ENCODE measurements around the gene DEAF1. TPM values are rescaled to one million over a fixed set of nuclear protein-coding genes. Genes with fewer than 3 reads are reported as not detected.

Gene DEAF1
- total RNA-seq, 4 donors from 2014 or later = 20.3 to 29.0 (median 23.0) TPM

- no peak for TF ChIP-seq CTCF (IDR thresholded peaks at IDR 0.05)
- ATAC-seq (ENCODE audit: low FRiP score) (no peak), DNase-seq (ENCODE audit: low spot score) (no peak)
Observed at GRCh38 chr11:703506-703905, 8.5 kb upstream of the DEAF1 start.

GRCh38 chr11:702462-703461, 7.7 kb upstream of the DEAF1 start:
- no peak for TF ChIP-seq CTCF (IDR thresholded peaks at IDR 0.05)
- ATAC-seq (ENCODE audit: low FRiP score) (peak; percentile 60), DNase-seq (ENCODE audit: low spot score) (no peak)

- no peak for TF ChIP-seq CTCF (IDR thresholded peaks at IDR 0.05)
- no peak for ATAC-seq (ENCODE audit: low FRiP score)
- no peak for DNase-seq (ENCODE audit: low spot score)
Observed at GRCh38 chr11:701741-702461, 6.9 kb upstream of the DEAF1 start.

GRCh38 chr11:699753-700152, 4.7 kb upstream of the DEAF1 start:
- TF ChIP-seq CTCF (IDR thresholded peaks at IDR 0.05) = no peak
- DNase-seq (ENCODE audit: low spot score) = no peak
- no peak for ATAC-seq (ENCODE audit: low FRiP score)

GRCh38 chr11:699116-699508, 4.1 kb upstream of the DEAF1 start:
- TF ChIP-seq CTCF (IDR thresholded peaks at IDR 0.05) = no peak
- no peak for DNase-seq (ENCODE audit: low spot score)
- ATAC-seq (ENCODE audit: low FRiP score) = no peak

GRCh38 chr11:698493-699115, 3.6 kb upstream of the DEAF1 start:
- no peak for ATAC-seq (ENCODE audit: low FRiP score)
- no peak for DNase-seq (ENCODE audit: low spot score)
- no peak for TF ChIP-seq CTCF (IDR thresholded peaks at IDR 0.05)
